Measurements from ENCODE around the gene CCDC170.

The CCDC170 gene

GRCh38 chr6:151669208-151669560 lies 175.4 kb downstream of the CCDC170 start:
- Histone ChIP-seq H3K4me1 (no peaks in the 10 kb centered on the region), H3K9me3 (no peaks in the 10 kb centered on the region), H3K36me3 (replicated peaks) (no peaks in the 10 kb centered on the region), H3K27me3 (ENCODE audit: low read depth) (no peaks in the 10 kb centered on the region), H3K4me3 (no peak overlapping the region)
- in situ Hi-C loops (cut with MboI; ENCODE audit: low sequenced_read_pairs) = no loop called here
- no peak for DNase-seq (ENCODE audit: low spot score in 2 of 2)

DNA sequence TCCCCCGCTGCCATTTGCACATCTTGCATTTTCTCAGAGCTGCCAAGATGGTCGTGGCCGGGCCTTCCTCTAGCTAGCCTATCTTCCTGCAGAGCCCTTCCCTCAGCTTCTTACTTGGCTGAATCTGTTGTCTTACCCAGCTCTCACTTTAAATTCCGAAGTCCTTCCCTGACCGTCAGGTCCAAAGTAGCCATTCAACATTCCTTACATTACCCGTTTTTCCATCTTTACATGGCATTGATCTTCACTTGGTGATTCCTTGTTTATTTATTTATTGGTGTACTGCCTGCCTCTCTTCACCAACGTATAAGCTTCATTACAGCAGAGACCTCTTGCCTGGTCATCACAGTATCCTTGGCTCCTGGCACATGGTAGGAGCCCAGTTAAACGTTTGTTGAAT lies 176.3 kb downstream of the CCDC170 start:
- H3K4me3 ChIP-seq = no peak overlapping the region
- in situ Hi-C loops (cut with MboI; ENCODE audit: low sequenced_read_pairs) = no loop called here
- DNase-seq (ENCODE audit: low spot score in 2 of 2) = no peak
- H3K36me3 ChIP-seq (replicated peaks) = no peaks in the 10 kb centered on the region
- no peaks in the 10 kb centered on the region for H3K4me1 ChIP-seq
- no peaks in the 10 kb centered on the region for H3K9me3 ChIP-seq
- no peaks in the 10 kb centered on the region for H3K27me3 ChIP-seq (ENCODE audit: low read depth)

Measured in HAP-1 (cell line).